Endothelial cell of umbilical vein (primary cell): ENCODE data around the gene TDRD7. TPM values are rescaled to one million over a fixed set of nuclear protein-coding genes. Genes with fewer than 3 reads are reported as not detected.

Source experiments
- BruUV-seq: library from RNA; stranded (reverse); fragments of 400-500 nt; replicated peaks from 2 replicates; lab custom pipeline; 2021; lab: Mats Ljungman, UMichigan
- CTCF ChIA-PET: fragments of 300-600, 350-600 bp; sonication (Branson Sonifier 250); formaldehyde crosslinking; loops from one replicate; lab custom pipeline; 2021; ENCODE audit warnings: antibody characterized with exemption, inconsistent platforms; lab: Charles Lee
- POLR2A ChIA-PET: fragments of 300-600, 350-600 bp; sonication (Branson Sonifier 250); formaldehyde crosslinking; loops from one replicate; lab custom pipeline; 2021; ENCODE audit warnings: antibody characterized with exemption, inconsistent platforms; lab: Charles Lee
- DNase-seq: peaks from one replicate; pipeline ENCODE4 v3.0.0-alpha.2; 2011; ENCODE audit warnings: low read depth, low spot score
- FAIRE-seq: peaks from 2 replicates; lab custom pipeline; 2011; peaks lifted over from hg19 to GRCh38; lab: Jason Lieb, UNC
- H2AFZ ChIP-seq: 2 replicates; pipeline ENCODE4 v1.6.0; 2012; ENCODE audit warnings: low read depth, low read length, control low read depth, inconsistent platforms
- H3K27ac ChIP-seq: 2 replicates; pipeline ENCODE4 v1.5.1; 2011; ENCODE audit warnings: low read depth, mild to moderate bottlenecking, control low read depth, low read length, moderate library complexity; ENCODE audit not compliant: insufficient read depth
- H3K27me3 ChIP-seq, 2 experiments: 2 replicates each; pipeline versions ENCODE4 v1.6.0 to v1.6.1; 2011; ENCODE audit warnings: low read length in 2 of 2, mixed read lengths in 1 of 2; ENCODE audit not compliant: control insufficient read depth in 2 of 2, insufficient read depth in 2 of 2
- H3K36me3 ChIP-seq, 2 experiments: 2 replicates in 1 of 2; 3 replicates in 1 of 2; pipeline ENCODE4 v1.5.1; 2011; ENCODE audit warnings: low read length in 2 of 2, mild to moderate bottlenecking in 1 of 2, moderate library complexity in 1 of 2; ENCODE audit not compliant: control insufficient read depth in 2 of 2, insufficient read depth in 2 of 2; ENCODE audit errors: extremely low read depth in 1 of 2
- H3K4me1 ChIP-seq: 3 replicates; pipeline ENCODE4 v1.5.1; 2011; ENCODE audit warnings: mild to moderate bottlenecking, low read length; ENCODE audit not compliant: control insufficient read depth, insufficient read depth; ENCODE audit errors: extremely low read depth
- H3K4me2 ChIP-seq: 2 replicates; pipeline ENCODE4 v1.6.1; 2011; ENCODE audit warnings: low read length, control low read depth, mixed read lengths; ENCODE audit not compliant: insufficient read depth
- H3K4me3 ChIP-seq, 3 experiments: fragments of 200-600 bp in 1 of 3; sonication (generic), shearing (Covaris generic) in 1 of 3; replicated peaks in 1 of 3; 2 replicates each; pipeline ENCODE4 v1.5.1; 2011 to 2016; ENCODE audit warnings: control low read depth in 3 of 3, low read length in 3 of 3, mild to moderate bottlenecking in 2 of 3, inconsistent platforms in 1 of 3, low read depth in 1 of 3, moderate library complexity in 1 of 3; ENCODE audit not compliant: insufficient read depth in 1 of 3
- H3K79me2 ChIP-seq: 2 replicates; pipeline ENCODE4 v1.6.0; 2012; ENCODE audit warnings: low read length, inconsistent platforms; ENCODE audit not compliant: control insufficient read depth, insufficient read depth
- H3K9ac ChIP-seq: replicated peaks from 2 replicates; pipeline ENCODE3; 2011; ENCODE audit warnings: low read length, control low read depth; ENCODE audit not compliant: insufficient read depth; ENCODE audit errors: extremely low read depth
- H3K9me1 ChIP-seq: replicated peaks from 3 replicates; pipeline ENCODE4 v1.6.0; 2011; ENCODE audit warnings: mild to moderate bottlenecking, low read length; ENCODE audit not compliant: control insufficient read depth, insufficient read depth; ENCODE audit errors: extremely low read depth
- H3K9me3 ChIP-seq: replicated peaks from 2 replicates; pipeline ENCODE4 v1.5.1; 2012; ENCODE audit warnings: low read length, inconsistent platforms; ENCODE audit not compliant: control insufficient read depth, insufficient read depth
- H4K20me1 ChIP-seq: replicated peaks from 2 replicates; pipeline ENCODE3; 2011; ENCODE audit warnings: mild to moderate bottlenecking, low read length; ENCODE audit not compliant: control insufficient read depth, insufficient read depth; ENCODE audit errors: extremely low read depth
- CTCF ChIP-seq, 2 donors: IDR thresholded peaks; 1 replicate in 1 of 2; 2 replicates in 1 of 2; pipeline ENCODE4 v1.5.1; 2011; ENCODE audit warnings: low read length in 2 of 2, mild to moderate bottlenecking in 2 of 2, moderate library complexity in 2 of 2, control low read depth in 1 of 2, inconsistent platforms in 1 of 2, low read depth in 1 of 2; ENCODE audit not compliant: insufficient read depth in 1 of 2; ENCODE audit errors: extremely low read depth in 1 of 2
- EZH2 ChIP-seq: IDR thresholded peaks from 2 replicates; pipeline ENCODE4 v1.6.1; 2012; ENCODE audit warnings: borderline replicate concordance, low read depth, mild to moderate bottlenecking, moderate library complexity, low read length, inconsistent platforms; ENCODE audit not compliant: severe bottlenecking
- FOS ChIP-seq: IDR thresholded peaks from 2 replicates; pipeline ENCODE4 v1.6.1; 2011; ENCODE audit warnings: mild to moderate bottlenecking, low read length, moderate library complexity, borderline replicate concordance; ENCODE audit not compliant: insufficient read depth
- GATA2 ChIP-seq: IDR thresholded peaks from 2 replicates; pipeline ENCODE4 v1.7.0; 2011; ENCODE audit warnings: low read depth, mild to moderate bottlenecking, moderate library complexity, mixed read lengths, low read length; ENCODE audit not compliant: insufficient read length, insufficient read depth
- MYC ChIP-seq: IDR thresholded peaks from one replicate; pipeline ENCODE4 v1.6.1; 2011; ENCODE audit warnings: mild to moderate bottlenecking, low read depth, low read length
- POLR2A ChIP-seq: IDR thresholded peaks from 2 replicates; pipeline ENCODE4 v1.6.1; 2012; ENCODE audit warnings: low read depth, mild to moderate bottlenecking, control low read depth, low read length
- POLR2AphosphoS5 ChIP-seq: IDR thresholded peaks from 2 replicates; pipeline ENCODE4 v1.6.1; 2012; ENCODE audit warnings: low read depth, mild to moderate bottlenecking, control low read depth, low read length, moderate library complexity; ENCODE audit not compliant: insufficient read depth
- dilution Hi-C: fragments of 300-500 bp; cut with MboI; formaldehyde crosslinking; loops from one replicate; pipeline ENCODE4 v1.15.0; 2019; ENCODE audit warnings: low sequenced_read_pairs; ENCODE audit not compliant: extremely low pct_ligation_motif_present
- intact Hi-C: fragments of 100-400 bp; cut with micrococcal nuclease; formaldehyde crosslinking; loops from one replicate; pipeline ENCODE4 v1.10.0; 2022
- polyA plus RNA-seq, 4 experiments: library from polyadenylated mRNA; depleted of rRNA in 3 of 4; stranded (reverse) in 3 of 4; unstranded in 1 of 4; fragments of >200 nt; gene quantifications; 2 replicates each; pipeline versions ENCODE4 v1.2.1 to v1.2.3, GENCODE V29; 2011 to 2012; ENCODE audit warnings: missing spikeins in 1 of 4
- total RNA-seq: library from RNA; stranded (reverse); gene quantifications from 2 replicates; pipeline ENCODE4 v1.2.3, GENCODE V29; 2021

The TDRD7 gene
- total and polyA plus RNA-seq, 2 donors (not counting 3 experiments of a cell fraction or from before 2014, with no cell fraction given): 4.9 to 11.5 TPM

GRCh38 chr9:97480174-97480573 is 68.3 kb downstream of the TDRD7 start:
- H3K27ac ChIP-seq: no peak overlapping the region
- DNase-seq (no peak), FAIRE-seq (no peak)
- H3K4me1 ChIP-seq: no peaks in the 10 kb centered on the region
- TF ChIP-seq GATA2 (no peak), MYC (no peak), POLR2AphosphoS5 (no peak), EZH2 (no peak)
- BruUV-seq: no TSS peak
- H3K9ac ChIP-seq: no peak overlapping the region
- ChIA-PET POLR2A (interaction anchor here (0.5 kb wide), 1 partner anchor 78 kb away, joined by 4 read pairs; no protein-coding TSS in a partner anchor), CTCF (interaction anchor here (2.9 to 3.6 kb wide), 3 partner anchors 10 to 136 kb away, joined by 14 to 26 read pairs (median 20); no protein-coding TSS in a partner anchor)
- H3K27me3 ChIP-seq: no peaks in the 10 kb centered on the region
- H3K9me1 ChIP-seq: no peaks in the 10 kb centered on the region
- H3K4me3 ChIP-seq: no peak overlapping the region
- H3K36me3 ChIP-seq: no peaks in the 10 kb centered on the region
- H2AFZ ChIP-seq: no peak overlapping the region
- H3K9me3 ChIP-seq: no peaks in the 10 kb centered on the region
- dilution Hi-C loops (no loop called here), intact Hi-C loops (no loop called here)
- no peaks in the 10 kb centered on the region for H4K20me1 ChIP-seq
- no peaks in the 10 kb centered on the region for H3K79me2 ChIP-seq
- H3K4me2 ChIP-seq: no peak overlapping the region

- BruUV-seq: no TSS peak
- Histone ChIP-seq H3K9me1 (no peaks in the 10 kb centered on the region), H3K36me3 (no peaks in the 10 kb centered on the region), H4K20me1 (no peaks in the 10 kb centered on the region), H3K9me3 (no peaks in the 10 kb centered on the region), H3K27ac (no peak overlapping the region), H2AFZ (no peak overlapping the region), H3K4me2 (no peak overlapping the region), H3K4me1 (no peaks in the 10 kb centered on the region), H3K79me2 (no peaks in the 10 kb centered on the region), H3K9ac (no peak overlapping the region), H3K27me3 (no peaks in the 10 kb centered on the region), H3K4me3 (no peak overlapping the region)
- DNase-seq (no peak), FAIRE-seq (no peak)
- TF ChIP-seq FOS (no peak), CTCF (IDR thresholded peaks at IDR 0.05; ENCODE audit: extremely low read depth in 1 of 2, insufficient read depth in 1 of 2, low read depth in 1 of 2, low read length in 2 of 2) (no peak), EZH2 (no peak), POLR2A (no peak)
- POLR2A ChIA-PET: no interaction called here
- CTCF ChIA-PET: interaction anchor here (0.6 to 3.6 kb wide), 4 partner anchors 11 to 135 kb away, joined by 3 to 26 read pairs (median 17); no protein-coding TSS in a partner anchor
- dilution Hi-C loops: no loop called here
- intact Hi-C loops: no loop called here
Measured at GRCh38 chr9:97480749-97481148, 68.9 kb downstream of the TDRD7 start.
